Osteoblast (primary cell): ENCODE measurements around the gene RIMKLB. TPM values are rescaled to one million over a fixed set of nuclear protein-coding genes. Genes with fewer than 3 reads are reported as not detected.
"Not testable (repeated sequence)": the region's sequence is repeated elsewhere in the genome, so short reads cannot be mapped to it uniquely, and the experiment has no call there.

Experiments
- DNase-seq: peaks from one replicate; pipeline ENCODE4 v3.0.0; 2011; ENCODE audit warnings: low spot score, mixed read lengths; ENCODE audit not compliant: insufficient read length; ENCODE audit errors: missing footprints
- H2AFZ ChIP-seq: 2 replicates; pipeline ENCODE4 v1.6.0; 2011; ENCODE audit warnings: mild to moderate bottlenecking, low read length
- H3K27ac ChIP-seq: 2 replicates; pipeline ENCODE4 v1.5.1; 2011; ENCODE audit warnings: mild to moderate bottlenecking, low read depth, low read length, moderate library complexity
- H3K27me3 ChIP-seq: 2 replicates; pipeline ENCODE4 v1.6.0; 2012; ENCODE audit warnings: mild to moderate bottlenecking, control low read depth, inconsistent platforms, low read length, moderate library complexity; ENCODE audit not compliant: insufficient read depth
- H3K36me3 ChIP-seq: 2 replicates; pipeline ENCODE4 v1.5.1; 2011; ENCODE audit warnings: mild to moderate bottlenecking, low read length, control low read depth, moderate library complexity; ENCODE audit not compliant: insufficient read depth
- H3K4me1 ChIP-seq: 2 replicates; pipeline ENCODE4 v1.5.1; 2011; ENCODE audit warnings: mild to moderate bottlenecking, low read length, control low read depth, moderate library complexity; ENCODE audit not compliant: insufficient read depth
- H3K4me2 ChIP-seq: 2 replicates; pipeline ENCODE4 v1.6.0; 2011; ENCODE audit warnings: mild to moderate bottlenecking, low read length; ENCODE audit not compliant: insufficient read depth
- H3K4me3 ChIP-seq: fragments of 200-600 bp; sonication (generic); 3 replicates; pipeline ENCODE4 v1.5.1; 2012; ENCODE audit warnings: mild to moderate bottlenecking, low read length, inconsistent platforms; ENCODE audit not compliant: insufficient read depth
- H3K79me2 ChIP-seq: 2 replicates; pipeline ENCODE4 v1.6.0; 2012; ENCODE audit warnings: mild to moderate bottlenecking, low read length, control low read depth, inconsistent platforms; ENCODE audit not compliant: insufficient read depth
- H3K9me3 ChIP-seq: 2 replicates; pipeline ENCODE4 v1.5.1; 2011; ENCODE audit warnings: low read depth, low read length, control low read depth
- H4K20me1 ChIP-seq: 2 replicates; pipeline ENCODE4 v1.6.0; 2012; ENCODE audit warnings: mild to moderate bottlenecking, low read length, control low read depth; ENCODE audit not compliant: insufficient read depth
- total RNA-seq: library from RNA; depleted of rRNA; stranded (reverse); fragments of >200 nt; gene quantifications from 2 replicates; pipeline ENCODE4 v1.2.3, GENCODE V29; 2012
- TF ChIP-seq, protein P1 (sequence below): IDR thresholded peaks from 2 replicates; pipeline ENCODE4 v1.5.1; 2011; ENCODE audit warnings: mild to moderate bottlenecking, low read depth, low read length, moderate library complexity; ENCODE audit errors: extremely low read depth

RIMKLB gene
- total RNA-seq, 1 donor, result 35.5 TPM

- not testable (repeated sequence) for H3K4me1 ChIP-seq, H2AFZ ChIP-seq, DNase-seq, H3K4me2 ChIP-seq, H3K4me3 ChIP-seq, H3K27ac ChIP-seq, H3K9me3 ChIP-seq, H4K20me1 ChIP-seq, H3K79me2 ChIP-seq, H3K27me3 ChIP-seq, H3K36me3 ChIP-seq
These were observed 112.3 kb downstream of the RIMKLB start for GRCh38 chr12:8810112-8810511.

DNA sequence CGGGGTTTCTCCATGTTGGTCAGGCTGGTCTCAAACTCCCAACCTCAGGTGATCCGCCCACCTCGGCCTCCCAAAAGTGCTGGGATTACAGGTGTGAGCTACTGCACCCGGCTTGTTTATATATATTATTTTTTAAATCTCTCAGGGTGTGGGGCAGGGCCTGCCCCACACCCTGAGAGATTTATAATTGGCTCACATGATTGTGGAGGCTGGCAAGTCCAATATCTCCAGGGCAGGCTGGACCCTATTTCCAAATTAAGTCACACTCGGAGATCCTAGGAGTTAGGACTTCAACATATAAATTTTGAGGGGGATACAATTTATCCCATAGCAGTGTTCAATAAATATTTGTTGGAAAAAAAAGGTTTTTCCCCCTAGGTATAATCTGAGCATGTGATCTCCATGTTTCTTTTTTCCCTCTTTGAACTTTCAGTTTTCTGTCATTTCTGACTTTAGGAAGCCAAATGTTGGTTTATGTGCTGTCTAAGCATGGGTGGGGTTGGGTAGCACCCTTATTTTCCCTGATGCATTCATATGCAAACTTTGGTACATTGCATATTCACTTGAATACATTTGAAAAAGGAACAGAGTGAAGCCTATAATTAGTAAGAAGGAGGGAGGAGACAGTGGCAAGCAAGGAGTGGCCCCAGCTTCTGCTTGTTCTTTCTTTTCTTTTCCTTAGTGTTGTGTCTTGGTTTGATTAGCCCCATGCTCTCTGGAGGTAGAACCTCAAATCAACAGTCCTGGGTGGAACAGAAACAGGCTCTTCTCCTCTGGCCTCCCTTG is 116.0 kb downstream of the RIMKLB start:
- Histone ChIP-seq H3K27ac (no peak overlapping the region), H3K4me1 (no peaks in the 10 kb centered on the region), H3K4me2 (no peak overlapping the region), H4K20me1 (no peaks in the 10 kb centered on the region), H3K4me3 (no peak overlapping the region), H3K36me3 (no peaks in the 10 kb centered on the region), H2AFZ (no peak overlapping the region), H3K27me3 (no peaks in the 10 kb centered on the region), H3K79me2 (no peaks in the 10 kb centered on the region), H3K9me3 (no peaks in the 10 kb centered on the region)
- TF ChIP-seq, protein P1, sequence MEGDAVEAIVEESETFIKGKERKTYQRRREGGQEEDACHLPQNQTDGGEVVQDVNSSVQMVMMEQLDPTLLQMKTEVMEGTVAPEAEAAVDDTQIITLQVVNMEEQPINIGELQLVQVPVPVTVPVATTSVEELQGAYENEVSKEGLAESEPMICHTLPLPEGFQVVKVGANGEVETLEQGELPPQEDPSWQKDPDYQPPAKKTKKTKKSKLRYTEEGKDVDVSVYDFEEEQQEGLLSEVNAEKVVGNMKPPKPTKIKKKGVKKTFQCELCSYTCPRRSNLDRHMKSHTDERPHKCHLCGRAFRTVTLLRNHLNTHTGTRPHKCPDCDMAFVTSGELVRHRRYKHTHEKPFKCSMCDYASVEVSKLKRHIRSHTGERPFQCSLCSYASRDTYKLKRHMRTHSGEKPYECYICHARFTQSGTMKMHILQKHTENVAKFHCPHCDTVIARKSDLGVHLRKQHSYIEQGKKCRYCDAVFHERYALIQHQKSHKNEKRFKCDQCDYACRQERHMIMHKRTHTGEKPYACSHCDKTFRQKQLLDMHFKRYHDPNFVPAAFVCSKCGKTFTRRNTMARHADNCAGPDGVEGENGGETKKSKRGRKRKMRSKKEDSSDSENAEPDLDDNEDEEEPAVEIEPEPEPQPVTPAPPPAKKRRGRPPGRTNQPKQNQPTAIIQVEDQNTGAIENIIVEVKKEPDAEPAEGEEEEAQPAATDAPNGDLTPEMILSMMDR, result no peak
- DNase-seq, result no peak

DNA sequence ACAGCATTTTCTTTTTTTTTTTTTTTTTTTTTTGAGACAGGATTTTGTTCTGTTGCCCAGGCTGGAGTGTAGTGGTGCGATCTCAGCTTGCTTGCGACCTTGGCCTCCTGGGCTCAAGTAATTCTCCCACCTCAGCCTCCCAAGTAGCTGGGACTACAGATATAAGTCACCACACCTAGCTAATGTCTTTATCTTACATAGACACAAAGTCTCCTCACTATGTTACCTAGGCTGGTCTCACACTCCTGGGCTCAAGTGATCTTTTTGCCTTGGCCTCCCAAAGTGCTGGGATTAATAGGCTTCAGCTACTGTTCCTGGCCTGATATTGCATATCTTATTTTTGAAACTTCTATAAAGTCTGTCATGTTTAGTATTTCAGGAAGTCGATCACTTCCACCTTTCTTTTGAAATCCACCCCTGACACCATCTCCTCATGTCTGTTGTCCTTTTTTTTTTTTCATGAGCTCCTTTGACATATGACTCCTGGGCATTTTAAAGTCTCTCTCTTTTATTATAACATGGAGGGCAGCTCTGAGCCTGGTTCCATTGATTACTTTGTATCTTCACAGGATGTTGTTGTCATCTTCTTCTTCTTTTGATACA is 118.8 kb downstream of the RIMKLB start:
- H3K4me1 ChIP-seq, result no peaks in the 10 kb centered on the region
- no peak for DNase-seq
- H4K20me1 ChIP-seq, result no peaks in the 10 kb centered on the region
- no peak overlapping the region for H2AFZ ChIP-seq
- no peak overlapping the region for H3K27ac ChIP-seq
- TF ChIP-seq, protein P1, result no peak
- no peaks in the 10 kb centered on the region for H3K36me3 ChIP-seq
- no peak overlapping the region for H3K4me3 ChIP-seq
- H3K9me3 ChIP-seq, result no peaks in the 10 kb centered on the region
- no peak overlapping the region for H3K4me2 ChIP-seq
- H3K79me2 ChIP-seq, result no peaks in the 10 kb centered on the region
- H3K27me3 ChIP-seq, result no peaks in the 10 kb centered on the region

- H2AFZ ChIP-seq, result no peak overlapping the region
- no peak overlapping the region for H3K4me3 ChIP-seq
- H3K4me2 ChIP-seq, result no peak overlapping the region
- TF ChIP-seq, protein P1, result no peak
- H3K27ac ChIP-seq, result no peak overlapping the region
- no peaks in the 10 kb centered on the region for H3K27me3 ChIP-seq
- no peaks in the 10 kb centered on the region for H4K20me1 ChIP-seq
- no peak for DNase-seq
- no peaks in the 10 kb centered on the region for H3K79me2 ChIP-seq
- H3K4me1 ChIP-seq, result no peaks in the 10 kb centered on the region
- H3K36me3 ChIP-seq, result no peaks in the 10 kb centered on the region
- H3K9me3 ChIP-seq, result no peaks in the 10 kb centered on the region
These were observed 120.1 kb downstream of the RIMKLB start for GRCh38 chr12:8817856-8818255.
